Liver (tissue), 9 donors: ENCODE results near the gene SRRM3. TPM values are rescaled to one million over a fixed set of nuclear protein-coding genes. Genes with fewer than 3 reads are reported as not detected.

Source experiments
- DNase-seq: peaks from one replicate; pipeline ENCODE4 v3.0.0-alpha.2; 2017; ENCODE audit warnings: low spot score
- H3K27ac ChIP-seq, 2 donors: one replicate each; pipeline ENCODE4 v1.7.0; 2013; ENCODE audit warnings: inconsistent platforms in 2 of 2, low read length in 2 of 2, control low read depth in 1 of 2, low read depth in 1 of 2, mild to moderate bottlenecking in 1 of 2
- H3K27me3 ChIP-seq, 4 donors: one replicate each; pipeline versions ENCODE4 v1.6.1 to v1.7.0; 2013; ENCODE audit warnings: low read length in 3 of 4, inconsistent platforms in 1 of 4, mild to moderate bottlenecking in 1 of 4, moderate library complexity in 1 of 4; ENCODE audit not compliant: control insufficient read depth in 4 of 4, insufficient read depth in 4 of 4
- H3K36me3 ChIP-seq, 4 donors: one replicate each; pipeline versions ENCODE4 v1.6.1 to v1.7.0; 2013; ENCODE audit warnings: low read length in 3 of 4, mild to moderate bottlenecking in 3 of 4, low read depth in 1 of 4, moderate library complexity in 1 of 4; ENCODE audit not compliant: control insufficient read depth in 4 of 4, insufficient read depth in 3 of 4
- H3K4me1 ChIP-seq, 4 donors: one replicate each; pipeline versions ENCODE4 v1.6.1 to v1.7.0; 2013; ENCODE audit warnings: low read length in 3 of 4, mild to moderate bottlenecking in 3 of 4, moderate library complexity in 1 of 4; ENCODE audit not compliant: control insufficient read depth in 4 of 4, insufficient read depth in 4 of 4
- H3K4me3 ChIP-seq, 3 donors: one replicate each; pipeline versions ENCODE4 v1.6.1 to v1.7.0; 2013; ENCODE audit warnings: low read length in 3 of 3, control low read depth in 1 of 3, low read depth in 1 of 3, mild to moderate bottlenecking in 1 of 3
- H3K9ac ChIP-seq, 2 donors: one replicate each; pipeline ENCODE4 v1.7.0; 2013; ENCODE audit warnings: low read length in 2 of 2, mild to moderate bottlenecking in 2 of 2, moderate library complexity in 2 of 2, control low read depth in 1 of 2, low read depth in 1 of 2
- H3K9me3 ChIP-seq, 4 donors: one replicate each; pipeline versions ENCODE4 v1.6.1 to v1.7.0; 2013; ENCODE audit warnings: low read length in 3 of 4; ENCODE audit not compliant: control insufficient read depth in 4 of 4
- ATF3 ChIP-seq: IDR thresholded peaks from 2 replicates; pipeline ENCODE4 v1.6.1; 2016; ENCODE audit warnings: antibody characterized with exemption
- FOXA1 ChIP-seq: IDR thresholded peaks from 2 replicates; pipeline ENCODE4 v1.6.1; 2016; ENCODE audit warnings: antibody characterized with exemption
- FOXA2 ChIP-seq: IDR thresholded peaks from 2 replicates; pipeline ENCODE4 v1.6.1; 2016; ENCODE audit warnings: antibody characterized with exemption
- GABPA ChIP-seq, 2 donors: IDR thresholded peaks in 1 of 2; conservative IDR thresholded peaks in 1 of 2; 2 replicates each; pipeline ENCODE4 v1.6.1; 2016; ENCODE audit warnings: antibody characterized with exemption in 2 of 2, mild to moderate bottlenecking in 1 of 2, moderate library complexity in 1 of 2
- HNF4A ChIP-seq, 2 donors: conservative IDR thresholded peaks; 2 replicates each; pipeline ENCODE4 v1.6.1; 2016; ENCODE audit warnings: antibody characterized with exemption in 2 of 2, mild to moderate bottlenecking in 2 of 2
- HNF4G ChIP-seq: IDR thresholded peaks from 2 replicates; pipeline ENCODE4 v1.6.1; 2016; ENCODE audit warnings: antibody characterized with exemption
- JUND ChIP-seq, 2 donors: IDR thresholded peaks; 2 replicates each; pipeline ENCODE4 v1.6.1; 2016; ENCODE audit warnings: antibody characterized with exemption in 2 of 2
- MAX ChIP-seq: IDR thresholded peaks from 2 replicates; pipeline ENCODE4 v1.6.1; 2016; ENCODE audit warnings: antibody characterized with exemption
- NR2F2 ChIP-seq: IDR thresholded peaks from 2 replicates; pipeline ENCODE4 v1.6.1; 2016; ENCODE audit warnings: antibody characterized with exemption
- RAD21 ChIP-seq, 2 donors: IDR thresholded peaks; 2 replicates each; pipeline ENCODE4 v1.6.1; 2016; ENCODE audit warnings: antibody characterized with exemption in 2 of 2, mild to moderate bottlenecking in 2 of 2
- RXRA ChIP-seq, 2 donors: IDR thresholded peaks; 2 replicates each; pipeline ENCODE4 v1.6.1; 2017 to 2018; ENCODE audit warnings: antibody characterized with exemption in 2 of 2, mild to moderate bottlenecking in 1 of 2
- SP1 ChIP-seq: IDR thresholded peaks from 2 replicates; pipeline ENCODE4 v1.6.1; 2018; ENCODE audit warnings: antibody characterized with exemption, mild to moderate bottlenecking
- TAF1 ChIP-seq: conservative IDR thresholded peaks from 2 replicates; pipeline ENCODE4 v1.6.1; 2016; ENCODE audit warnings: antibody characterized with exemption, mild to moderate bottlenecking
- YY1 ChIP-seq: IDR thresholded peaks from 2 replicates; pipeline ENCODE4 v1.6.1; 2016; ENCODE audit warnings: antibody characterized with exemption, mild to moderate bottlenecking
- WGBS: extraction: QIAGEN DNeasy Blood & Tissue Kit; methylation state at CpG from one replicate; pipeline ENCODE4 v1.1.7; 2013; 5-methylcytosine and 5-hydroxymethylcytosine counted together
- polyA plus RNA-seq, 2 donors: library from polyadenylated mRNA; stranded (reverse) in 1 of 2; unstranded in 1 of 2; fragments of 200-250 nt in 1 of 2; fragments of >200 nt in 1 of 2; fragmentation: Nextera tagmentation in 1 of 2; extraction: Ambion mirVana in 1 of 2; gene quantifications; one replicate each; pipeline versions ENCODE4 v1.2.1 to v1.2.3, GENCODE V29; 2013 to 2015
- total RNA-seq, 2 donors: library from RNA; depleted of rRNA; stranded (reverse); fragments of >200 nt; gene quantifications; one replicate each; pipeline ENCODE4 v1.2.3, GENCODE V29; 2014
- TF ChIP-seq, protein P1 (sequence below): fragments of 150-350 bp; IDR thresholded peaks from 2 replicates; pipeline ENCODE4 v1.5.1; 2017; ENCODE audit warnings: improper control_type of control experiment, low read depth, low read length; ENCODE audit not compliant: missing input control
- TF ChIP-seq, protein P2 (sequence below): IDR thresholded peaks from 2 replicates; pipeline ENCODE4 v1.6.1; 2016; ENCODE audit warnings: antibody characterized with exemption
- donor health status: healthy.
- donor health status: healthy.
- donor health status: healthy.
- donor health status: healthy.
- donor health status: healthy.

The SRRM3 gene
- total and polyA plus RNA-seq, 4 donors: 0.08 to 0.16 TPM; not detected in 2

- TF ChIP-seq SP1 (no peak), FOXA1 (no peak), MAX (no peak), GABPA (IDR thresholded peaks at IDR 0.05 in 1 of 2, conservative IDR thresholded peaks at IDR 0.05 in 1 of 2) (no peak), RXRA (IDR thresholded peaks at IDR 0.05) (no peak)
Observed at GRCh38 chr7:76193466-76193865, 8.2 kb upstream of the SRRM3 start (continued).

DNA sequence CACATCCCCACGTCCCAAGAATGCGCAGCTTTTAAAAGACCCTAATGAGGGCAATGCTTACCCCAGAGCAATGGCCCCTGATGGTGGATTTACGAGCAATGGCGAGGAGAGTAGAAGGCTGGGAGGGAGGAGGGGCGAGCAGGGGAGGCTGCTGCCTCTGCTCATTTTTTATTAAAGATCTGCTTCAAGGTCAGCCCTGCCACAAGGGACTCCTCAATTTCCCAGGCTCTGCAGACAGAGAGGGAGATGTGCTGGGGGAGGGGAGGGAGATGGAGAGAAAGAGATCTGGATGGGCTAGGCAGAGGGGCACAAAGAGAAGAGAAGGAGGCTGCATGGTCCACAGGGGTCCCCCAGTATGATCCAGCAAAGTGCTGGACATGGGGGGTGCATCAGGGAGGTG, 7.8 kb upstream of the SRRM3 start:
- Histone ChIP-seq H3K4me3 (no peak overlapping the region), H3K27me3 (peaks cover 0 to 2% (median 0%) of the 10 kb centered on the region in 4 donors), H3K36me3 (no peaks in the 10 kb centered on the region), H3K27ac (no peak overlapping the region), H3K4me1 (no peaks in the 10 kb centered on the region), H3K9ac (no peak overlapping the region), H3K9me3 (peaks cover 0 to 4% (median 0%) of the 10 kb centered on the region in 4 donors)
- TF ChIP-seq FOXA2 (no peak), HNF4G (no peak)
- 58% methylated on average over 5 of the region's 5 CpGs for WGBS
- DNase-seq: no peak

DNA sequence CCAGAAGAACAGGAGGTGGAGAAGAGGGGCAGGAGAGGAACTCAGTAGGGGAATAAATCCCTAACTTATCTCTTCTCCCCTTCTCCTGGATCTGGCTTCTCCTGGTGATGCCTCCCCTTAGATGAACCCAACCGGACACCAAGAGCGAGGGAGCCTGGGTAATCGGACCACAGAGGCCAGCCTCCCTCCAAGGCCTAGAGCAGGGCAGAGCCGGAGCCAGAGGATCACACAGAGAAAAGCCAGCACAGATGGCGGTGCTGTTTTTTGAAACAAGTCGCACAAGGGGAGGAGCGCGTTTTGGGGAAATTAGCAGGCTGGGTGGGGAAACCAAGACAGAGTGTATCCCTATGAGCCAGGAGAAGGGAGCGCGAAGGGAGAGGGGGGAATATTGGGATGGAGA, 4.9 kb upstream of the SRRM3 start:
- DNase-seq: no peak
- Histone ChIP-seq H3K27ac (no peak overlapping the region), H3K9ac (no peak overlapping the region), H3K9me3 (peaks cover 0 to 2% (median 0%) of the 10 kb centered on the region in 4 donors), H3K27me3 (peaks cover 0 to 4% (median 0%) of the 10 kb centered on the region in 4 donors), H3K4me1 (peaks cover 0 to 2% (median under 1%) of the 10 kb centered on the region in 4 donors), H3K4me3 (no peak overlapping the region), H3K36me3 (no peaks in the 10 kb centered on the region)
- TF ChIP-seq, protein P1, sequence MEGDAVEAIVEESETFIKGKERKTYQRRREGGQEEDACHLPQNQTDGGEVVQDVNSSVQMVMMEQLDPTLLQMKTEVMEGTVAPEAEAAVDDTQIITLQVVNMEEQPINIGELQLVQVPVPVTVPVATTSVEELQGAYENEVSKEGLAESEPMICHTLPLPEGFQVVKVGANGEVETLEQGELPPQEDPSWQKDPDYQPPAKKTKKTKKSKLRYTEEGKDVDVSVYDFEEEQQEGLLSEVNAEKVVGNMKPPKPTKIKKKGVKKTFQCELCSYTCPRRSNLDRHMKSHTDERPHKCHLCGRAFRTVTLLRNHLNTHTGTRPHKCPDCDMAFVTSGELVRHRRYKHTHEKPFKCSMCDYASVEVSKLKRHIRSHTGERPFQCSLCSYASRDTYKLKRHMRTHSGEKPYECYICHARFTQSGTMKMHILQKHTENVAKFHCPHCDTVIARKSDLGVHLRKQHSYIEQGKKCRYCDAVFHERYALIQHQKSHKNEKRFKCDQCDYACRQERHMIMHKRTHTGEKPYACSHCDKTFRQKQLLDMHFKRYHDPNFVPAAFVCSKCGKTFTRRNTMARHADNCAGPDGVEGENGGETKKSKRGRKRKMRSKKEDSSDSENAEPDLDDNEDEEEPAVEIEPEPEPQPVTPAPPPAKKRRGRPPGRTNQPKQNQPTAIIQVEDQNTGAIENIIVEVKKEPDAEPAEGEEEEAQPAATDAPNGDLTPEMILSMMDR: no peak
- WGBS: 94% methylated on average over 10 of the region's 10 CpGs

DNA sequence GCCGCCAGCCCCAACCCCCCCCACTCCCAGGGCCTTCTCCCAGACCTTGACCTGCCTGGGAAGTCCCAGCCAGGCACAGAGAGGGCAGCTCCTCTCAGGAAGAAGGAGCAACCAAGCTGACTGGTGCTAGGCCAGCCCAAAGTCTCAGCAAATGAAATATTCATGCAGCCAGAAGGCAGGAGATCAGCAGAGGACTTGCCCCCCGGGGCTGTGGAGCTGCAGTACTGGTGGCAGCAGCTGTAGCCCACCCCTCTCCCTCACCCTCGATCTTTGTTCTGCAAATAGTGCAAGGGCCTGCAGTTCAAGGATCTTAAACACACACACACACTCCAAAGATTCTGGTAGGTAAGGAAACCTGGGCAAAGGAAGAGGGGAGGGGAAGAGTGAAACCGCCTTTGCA, 3.5 kb upstream of the SRRM3 start:
- H3K4me3 ChIP-seq: no peak overlapping the region
- H3K27ac ChIP-seq: no peak overlapping the region
- peaks cover 0 to 4% (median 0%) of the 10 kb centered on the region in 4 donors for H3K27me3 ChIP-seq
- no peak for DNase-seq
- WGBS: 33% methylated on average over 4 of the region's 4 CpGs
- peaks cover 0 to 4% (median 1%) of the 10 kb centered on the region in 4 donors for H3K4me1 ChIP-seq
- H3K9ac ChIP-seq: no peak overlapping the region
- no peaks in the 10 kb centered on the region for H3K36me3 ChIP-seq
- H3K9me3 ChIP-seq: no peaks in the 10 kb centered on the region
- TF ChIP-seq RAD21 (IDR thresholded peaks at IDR 0.05) (no peak), GABPA (IDR thresholded peaks at IDR 0.05 in 1 of 2, conservative IDR thresholded peaks at IDR 0.05 in 1 of 2) (no peak), MAX (no peak), JUND (IDR thresholded peaks at IDR 0.05) (no peak), RXRA (IDR thresholded peaks at IDR 0.05) (no peak), ATF3 (no peak), FOXA2 (no peak), SP1 (no peak), NR2F2 (no peak), TAF1 (no peak), HNF4G (no peak), FOXA1 (no peak), YY1 (no peak), HNF4A (conservative IDR thresholded peaks at IDR 0.05) (no peak)
- TF ChIP-seq, protein P2, sequence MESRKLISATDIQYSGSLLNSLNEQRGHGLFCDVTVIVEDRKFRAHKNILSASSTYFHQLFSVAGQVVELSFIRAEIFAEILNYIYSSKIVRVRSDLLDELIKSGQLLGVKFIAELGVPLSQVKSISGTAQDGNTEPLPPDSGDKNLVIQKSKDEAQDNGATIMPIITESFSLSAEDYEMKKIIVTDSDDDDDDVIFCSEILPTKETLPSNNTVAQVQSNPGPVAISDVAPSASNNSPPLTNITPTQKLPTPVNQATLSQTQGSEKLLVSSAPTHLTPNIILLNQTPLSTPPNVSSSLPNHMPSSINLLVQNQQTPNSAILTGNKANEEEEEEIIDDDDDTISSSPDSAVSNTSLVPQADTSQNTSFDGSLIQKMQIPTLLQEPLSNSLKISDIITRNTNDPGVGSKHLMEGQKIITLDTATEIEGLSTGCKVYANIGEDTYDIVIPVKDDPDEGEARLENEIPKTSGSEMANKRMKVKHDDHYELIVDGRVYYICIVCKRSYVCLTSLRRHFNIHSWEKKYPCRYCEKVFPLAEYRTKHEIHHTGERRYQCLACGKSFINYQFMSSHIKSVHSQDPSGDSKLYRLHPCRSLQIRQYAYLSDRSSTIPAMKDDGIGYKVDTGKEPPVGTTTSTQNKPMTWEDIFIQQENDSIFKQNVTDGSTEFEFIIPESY: no peak
- TF ChIP-seq, protein P1: no peak
